ENCODE measurements around the gene NYAP1. TPM values are rescaled to one million over a fixed set of nuclear protein-coding genes. Genes with fewer than 3 reads are reported as not detected.
"Not testable (repeated sequence)": the region's sequence is repeated elsewhere in the genome, so short reads cannot be mapped to it uniquely, and the experiment has no call there.

The NYAP1 gene
- total RNA-seq, 4 donors from 2014 or later, result 1.7 to 3.2 (median 1.9) TPM

DNA sequence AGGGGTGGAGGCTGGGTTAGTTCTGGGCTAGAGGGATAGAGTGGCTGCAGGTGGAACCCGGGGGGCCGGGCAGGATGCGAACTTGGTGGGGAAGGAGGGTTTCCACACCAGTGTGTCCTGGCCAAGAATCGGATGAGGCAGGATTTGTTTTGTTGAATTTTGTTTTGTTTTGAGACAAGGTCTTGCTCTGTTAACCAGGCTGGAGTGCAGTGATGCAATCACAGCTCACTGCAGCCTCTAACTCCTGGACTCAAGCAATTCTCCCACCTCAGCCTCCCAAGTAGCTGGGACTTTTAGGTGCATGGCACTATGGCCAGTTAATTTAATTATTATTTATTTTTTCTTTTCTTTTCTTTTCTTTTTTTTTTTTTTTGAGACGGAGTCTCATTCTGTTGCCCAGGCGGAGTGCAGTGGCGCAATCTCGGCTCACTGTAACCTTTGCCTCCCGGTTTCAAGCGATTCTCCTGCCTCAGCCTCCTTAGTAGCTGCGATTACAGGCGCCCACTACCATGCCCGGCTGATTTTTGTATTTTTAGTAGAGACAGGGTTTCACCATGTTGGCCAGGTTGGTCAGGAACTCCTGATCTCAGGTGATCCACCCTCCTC, 34.4 kb upstream of the NYAP1 start:
- WGBS, result 91% methylated on average over 13 of the region's 13 CpGs
- H3K27ac ChIP-seq (replicated peaks in 1 of 4), result peak overlapping the region; percentile 85 to 94 (median 91)
- no peaks in the 10 kb centered on the region for H3K9me3 ChIP-seq
- H3K27me3 ChIP-seq, result no peaks in the 10 kb centered on the region
- H3K4me1 ChIP-seq, result peaks cover 14 to 37% (median 28%) of the 10 kb centered on the region in 4 donors
- peak overlapping the region in 1 of 4 donors; percentile 80 for H3K4me3 ChIP-seq
- intact Hi-C loops (cut with DNase I), result no loop called here
- no peaks in the 10 kb centered on the region for H3K36me3 ChIP-seq
- TF ChIP-seq POLR2AphosphoS5 (IDR thresholded peaks at IDR 0.05) (no peak), POLR2A (IDR thresholded peaks at IDR 0.05; ENCODE audit: low read depth) (no peak), EP300 (IDR thresholded peaks at IDR 0.05) (no peak)
- TF ChIP-seq, protein P1, sequence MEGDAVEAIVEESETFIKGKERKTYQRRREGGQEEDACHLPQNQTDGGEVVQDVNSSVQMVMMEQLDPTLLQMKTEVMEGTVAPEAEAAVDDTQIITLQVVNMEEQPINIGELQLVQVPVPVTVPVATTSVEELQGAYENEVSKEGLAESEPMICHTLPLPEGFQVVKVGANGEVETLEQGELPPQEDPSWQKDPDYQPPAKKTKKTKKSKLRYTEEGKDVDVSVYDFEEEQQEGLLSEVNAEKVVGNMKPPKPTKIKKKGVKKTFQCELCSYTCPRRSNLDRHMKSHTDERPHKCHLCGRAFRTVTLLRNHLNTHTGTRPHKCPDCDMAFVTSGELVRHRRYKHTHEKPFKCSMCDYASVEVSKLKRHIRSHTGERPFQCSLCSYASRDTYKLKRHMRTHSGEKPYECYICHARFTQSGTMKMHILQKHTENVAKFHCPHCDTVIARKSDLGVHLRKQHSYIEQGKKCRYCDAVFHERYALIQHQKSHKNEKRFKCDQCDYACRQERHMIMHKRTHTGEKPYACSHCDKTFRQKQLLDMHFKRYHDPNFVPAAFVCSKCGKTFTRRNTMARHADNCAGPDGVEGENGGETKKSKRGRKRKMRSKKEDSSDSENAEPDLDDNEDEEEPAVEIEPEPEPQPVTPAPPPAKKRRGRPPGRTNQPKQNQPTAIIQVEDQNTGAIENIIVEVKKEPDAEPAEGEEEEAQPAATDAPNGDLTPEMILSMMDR (IDR thresholded peaks at IDR 0.05), result no peak
- no peak for DNase-seq (ENCODE audit: extremely low spot score)

DNA sequence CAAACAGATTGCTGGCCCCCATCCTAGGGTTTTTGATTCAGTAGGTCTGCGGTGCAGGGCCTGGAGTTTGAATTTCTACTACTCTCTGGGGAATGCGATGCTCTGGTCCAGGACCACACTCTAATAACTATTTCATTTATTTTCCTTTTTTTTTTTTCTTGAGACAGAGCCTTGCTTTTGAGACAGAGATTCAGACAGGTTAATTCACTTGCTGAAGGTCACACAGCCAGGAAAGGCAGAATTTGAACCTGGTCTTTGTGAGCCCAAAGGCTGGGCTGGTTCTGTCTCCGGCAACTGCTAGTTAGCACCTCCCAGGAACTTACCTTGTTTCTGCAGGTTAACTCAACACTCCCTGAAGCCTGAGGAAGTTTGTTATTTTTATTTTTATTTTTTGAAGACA, 31.2 kb upstream of the NYAP1 start:
- intact Hi-C loops (cut with DNase I), result no loop called here
- Histone ChIP-seq H3K4me1 (peaks cover 6 to 21% (median 18%) of the 10 kb centered on the region in 4 donors), H3K27me3 (no peaks in the 10 kb centered on the region), H3K4me3 (no peak overlapping the region), H3K27ac (replicated peaks in 1 of 4) (no peak overlapping the region), H3K36me3 (peaks cover 0 to 4% (median 0%) of the 10 kb centered on the region in 4 donors), H3K9me3 (no peaks in the 10 kb centered on the region)
- WGBS, result 89% methylated on average over 3 of the region's 3 CpGs
- TF ChIP-seq EP300 (IDR thresholded peaks at IDR 0.05) (no peak), POLR2AphosphoS5 (IDR thresholded peaks at IDR 0.05) (no peak), POLR2A (IDR thresholded peaks at IDR 0.05; ENCODE audit: low read depth) (no peak)
- TF ChIP-seq, protein P1 (IDR thresholded peaks at IDR 0.05), result no peak
- no peak for DNase-seq (ENCODE audit: extremely low spot score)

DNA sequence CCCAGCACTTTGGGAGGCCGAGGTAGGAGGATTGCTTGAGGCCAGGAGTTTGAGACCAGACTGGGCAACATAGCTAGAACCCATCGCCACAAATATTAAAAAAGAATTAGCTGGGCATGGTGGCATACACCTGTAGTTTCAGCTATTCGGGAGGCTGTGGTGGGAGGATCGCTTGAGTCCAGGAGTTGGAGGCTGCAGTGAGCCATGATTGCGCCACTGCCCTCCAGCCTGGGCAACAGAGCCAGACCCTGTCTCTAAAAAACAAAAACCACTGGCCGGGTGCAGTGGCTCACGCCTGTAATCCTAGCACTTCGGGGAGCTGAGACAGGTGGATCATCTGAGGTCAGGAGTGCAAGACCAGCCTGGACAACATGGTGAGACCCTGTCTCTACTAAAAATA, 29.9 kb upstream of the NYAP1 start:
- H3K27ac ChIP-seq (replicated peaks in 1 of 4); H3K4me3 ChIP-seq; intact Hi-C loops (cut with DNase I); H3K36me3 ChIP-seq; H3K27me3 ChIP-seq; H3K9me3 ChIP-seq; DNase-seq (ENCODE audit: extremely low spot score): not testable (repeated sequence)
- H3K4me1 ChIP-seq, result peaks cover 6 to 21% (median 18%) of the 10 kb centered on the region in 4 donors
- 89% methylated on average over 8 of the region's 8 CpGs for WGBS

DNA sequence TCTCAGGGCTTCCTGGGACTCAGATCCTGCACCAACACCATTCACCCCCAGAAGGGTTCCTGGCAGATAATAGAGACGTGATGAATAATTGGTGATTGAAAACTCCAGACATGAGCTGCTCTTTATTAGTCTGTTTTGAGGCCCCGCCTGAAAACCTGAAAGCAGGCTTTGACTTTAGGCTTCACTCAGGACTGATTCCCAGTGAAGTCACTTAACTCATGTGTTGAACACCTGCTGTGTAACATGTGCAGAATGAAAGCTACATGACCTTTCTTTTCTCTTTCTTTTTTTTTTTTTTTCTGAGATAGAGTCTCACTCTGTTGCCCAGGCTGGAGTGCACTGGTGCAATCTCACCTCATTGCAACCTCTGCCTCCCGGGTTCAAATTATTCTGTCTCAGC, 28.5 kb upstream of the NYAP1 start:
- peaks cover 0 to 4% (median under 1%) of the 10 kb centered on the region in 4 donors for H3K36me3 ChIP-seq
- no peak overlapping the region for H3K4me3 ChIP-seq
- no peak for DNase-seq (ENCODE audit: extremely low spot score)
- no peaks in the 10 kb centered on the region for H3K9me3 ChIP-seq
- no peaks in the 10 kb centered on the region for H3K27me3 ChIP-seq
- H3K4me1 ChIP-seq, result peaks cover 0 to 10% (median 8%) of the 10 kb centered on the region in 4 donors
- TF ChIP-seq EP300 (IDR thresholded peaks at IDR 0.05), result no peak
- TF ChIP-seq POLR2AphosphoS5 (IDR thresholded peaks at IDR 0.05), result no peak
- TF ChIP-seq, protein P1 (IDR thresholded peaks at IDR 0.05), result no peak
- no peak for TF ChIP-seq POLR2A (IDR thresholded peaks at IDR 0.05; ENCODE audit: low read depth)
- WGBS, result 91% methylated on average over 3 of the region's 3 CpGs
- intact Hi-C loops (cut with DNase I), result no loop called here
- H3K27ac ChIP-seq (replicated peaks in 1 of 4), result no peak overlapping the region

DNA sequence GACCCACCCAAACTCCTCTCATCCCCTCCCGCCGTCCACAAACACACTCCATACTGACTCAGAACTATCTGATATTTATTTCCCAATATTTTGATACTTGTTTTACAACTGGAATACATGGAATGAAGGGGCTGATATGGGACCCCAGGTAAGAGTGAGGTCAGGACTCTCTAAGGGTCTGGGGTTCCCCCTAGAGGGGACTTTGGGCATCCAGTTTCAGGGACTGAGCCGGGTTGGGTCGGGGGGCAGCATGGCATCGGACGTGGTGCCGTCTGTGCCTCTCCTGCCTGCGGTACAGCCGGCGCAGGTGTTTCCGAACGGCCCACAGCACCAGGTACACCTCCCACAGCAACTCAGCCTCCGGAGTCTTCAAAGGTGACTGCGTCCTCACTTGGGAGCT, 27.2 kb upstream of the NYAP1 start:
- no peaks in the 10 kb centered on the region for H3K4me1 ChIP-seq
- H3K36me3 ChIP-seq, result peaks cover 0 to 15% (median 5%) of the 10 kb centered on the region in 4 donors
- 86% methylated on average over 14 of the region's 14 CpGs for WGBS
- no peak for TF ChIP-seq POLR2A (IDR thresholded peaks at IDR 0.05; ENCODE audit: low read depth)
- no peak for TF ChIP-seq POLR2AphosphoS5 (IDR thresholded peaks at IDR 0.05)
- TF ChIP-seq, protein P1 (IDR thresholded peaks at IDR 0.05), result no peak
- no peak for TF ChIP-seq EP300 (IDR thresholded peaks at IDR 0.05)
- intact Hi-C loops (cut with DNase I), result no loop called here
- H3K9me3 ChIP-seq, result no peaks in the 10 kb centered on the region
- no peak overlapping the region for H3K4me3 ChIP-seq
- no peak overlapping the region for H3K27ac ChIP-seq (replicated peaks in 1 of 4)
- DNase-seq (ENCODE audit: extremely low spot score), result no peak
- no peaks in the 10 kb centered on the region for H3K27me3 ChIP-seq
